ENCODE results near the gene SIRPB1.
"Not testable (repeated sequence)": the region's sequence is repeated elsewhere in the genome, so short reads cannot be mapped to it uniquely, and the experiment has no call there.

The SIRPB1 gene

DNA sequence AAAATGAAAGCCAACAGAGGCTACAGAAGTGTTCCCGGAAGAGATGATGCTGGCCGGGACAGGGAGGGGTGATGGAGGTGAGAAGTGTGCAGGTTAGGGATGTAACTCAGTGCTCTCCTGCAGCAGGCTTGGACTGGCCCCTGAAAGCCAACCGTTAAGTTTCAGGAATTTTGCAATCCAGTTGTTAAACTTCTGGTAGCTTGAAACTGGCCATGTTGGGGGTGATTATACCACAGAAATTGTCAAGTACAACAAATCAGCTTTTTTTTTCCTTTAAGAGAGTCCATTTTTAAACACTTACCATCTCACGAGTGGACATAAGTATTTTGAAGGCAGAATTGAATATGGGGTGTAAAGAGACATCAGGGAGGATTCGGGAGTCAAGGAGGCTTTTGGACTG is 8.8 kb upstream of the SIRPB1 start:
- no peaks in the 10 kb centered on the region for H3K9me3 Mint-ChIP-seq
- H3K27ac Mint-ChIP-seq, result peak overlapping the region; percentile 10
- peaks cover 32% of the 10 kb centered on the region for H3K36me3 Mint-ChIP-seq (ENCODE audit: low read depth)
- peaks cover 95% of the 10 kb centered on the region for H3K4me1 Mint-ChIP-seq (ENCODE audit: low read depth)
- no peaks in the 10 kb centered on the region for H3K27me3 Mint-ChIP-seq
- H3K4me3 Mint-ChIP-seq, result no peak overlapping the region

DNA sequence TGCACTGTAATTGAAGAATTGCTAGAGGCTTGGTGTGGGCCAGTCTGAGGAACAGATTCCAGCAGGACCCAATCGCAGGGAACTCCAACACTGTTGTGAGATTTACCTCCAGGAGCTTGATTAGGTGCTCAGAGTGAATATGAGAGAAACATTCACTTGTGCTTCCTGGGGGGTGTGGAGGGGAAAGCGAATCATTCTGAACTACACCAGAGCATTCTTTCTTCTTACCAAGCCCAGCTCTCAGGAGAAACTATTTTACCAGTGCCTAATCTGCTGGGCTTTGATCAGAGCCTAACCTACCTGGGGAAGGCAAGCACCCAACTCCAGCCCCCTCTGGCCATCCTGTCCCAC is 7.4 kb upstream of the SIRPB1 start:
- Mint-ChIP-seq H3K27ac (peak overlapping the region; percentile 93), H3K4me1 (ENCODE audit: low read depth) (peaks cover 95% of the 10 kb centered on the region), H3K36me3 (ENCODE audit: low read depth) (peaks cover 29% of the 10 kb centered on the region), H3K9me3 (no peaks in the 10 kb centered on the region), H3K4me3 (no peak overlapping the region), H3K27me3 (no peaks in the 10 kb centered on the region)

DNA sequence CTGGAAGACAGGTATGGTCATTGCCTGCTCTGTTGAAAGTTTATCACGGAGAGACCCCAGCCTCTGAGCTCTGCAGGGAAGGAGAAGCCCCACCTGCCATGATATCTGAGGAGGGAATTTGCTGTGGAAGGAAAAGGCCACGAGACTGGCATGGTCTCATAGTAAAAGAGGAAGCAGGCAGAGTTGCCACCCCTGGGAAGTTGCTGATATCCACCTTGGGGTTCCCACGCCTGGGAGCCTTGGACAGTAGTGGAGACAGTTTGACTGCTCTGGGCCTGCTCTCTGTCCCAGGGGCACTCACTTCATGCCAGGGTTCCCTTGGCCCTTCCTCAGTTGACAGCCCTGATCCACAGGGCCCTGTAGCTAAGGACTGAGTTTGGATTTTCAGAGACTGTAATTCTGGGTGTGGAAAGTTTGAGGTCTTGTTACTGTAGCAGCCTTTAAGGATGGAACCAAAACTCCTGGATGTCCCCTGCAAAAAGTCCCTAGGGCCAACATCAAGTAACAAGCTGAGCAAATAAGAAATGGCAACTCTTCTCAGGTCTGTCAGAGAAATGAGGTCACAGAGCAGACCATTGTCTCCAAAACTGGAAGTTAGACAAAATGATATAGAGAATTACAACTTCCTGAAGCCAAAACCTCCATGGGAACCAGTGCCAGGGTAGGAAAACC is 6.9 kb upstream of the SIRPB1 start:
- H3K27ac Mint-ChIP-seq, result peak overlapping the region; percentile 93
- peak overlapping the region; percentile 15 for H3K4me3 Mint-ChIP-seq
- H3K36me3 Mint-ChIP-seq (ENCODE audit: low read depth), result peaks cover 29% of the 10 kb centered on the region
- peaks cover 95% of the 10 kb centered on the region for H3K4me1 Mint-ChIP-seq (ENCODE audit: low read depth)
- no peaks in the 10 kb centered on the region for H3K9me3 Mint-ChIP-seq
- no peaks in the 10 kb centered on the region for H3K27me3 Mint-ChIP-seq

DNA sequence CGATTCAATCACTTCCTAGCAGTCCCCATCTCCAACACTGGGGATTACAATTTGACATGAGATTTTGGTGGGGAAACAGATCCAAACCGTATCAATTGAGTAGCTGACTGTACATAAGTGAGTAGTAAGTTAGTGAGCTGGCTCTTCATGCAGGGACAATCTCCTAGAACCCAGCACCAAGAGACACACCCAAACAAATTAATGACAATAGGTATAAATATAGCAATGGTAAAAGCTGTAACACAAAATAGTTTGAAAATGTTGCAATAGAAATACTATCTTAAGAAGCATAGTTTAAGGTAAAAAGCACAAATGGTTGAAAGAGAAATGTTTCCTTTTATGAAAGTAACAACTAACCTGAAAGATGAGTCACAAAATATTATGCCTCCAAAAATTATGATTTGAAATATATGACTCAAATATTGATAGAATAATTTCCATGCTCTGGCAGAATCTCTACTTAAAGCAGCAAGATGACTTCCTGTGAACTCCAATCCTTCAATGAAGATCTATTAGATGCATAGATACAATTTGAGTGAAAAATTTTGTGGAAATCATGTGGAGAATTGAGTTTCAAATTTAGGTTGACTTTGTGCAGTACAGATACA is 5.4 kb upstream of the SIRPB1 start:
- peaks cover 26% of the 10 kb centered on the region for H3K36me3 Mint-ChIP-seq (ENCODE audit: low read depth)
- H3K4me3 Mint-ChIP-seq, result peak overlapping the region; percentile 52
- no peaks in the 10 kb centered on the region for H3K27me3 Mint-ChIP-seq
- H3K9me3 Mint-ChIP-seq, result no peaks in the 10 kb centered on the region
- peaks cover 98% of the 10 kb centered on the region for H3K4me1 Mint-ChIP-seq (ENCODE audit: low read depth)
- peak overlapping the region; percentile 93 for H3K27ac Mint-ChIP-seq

DNA sequence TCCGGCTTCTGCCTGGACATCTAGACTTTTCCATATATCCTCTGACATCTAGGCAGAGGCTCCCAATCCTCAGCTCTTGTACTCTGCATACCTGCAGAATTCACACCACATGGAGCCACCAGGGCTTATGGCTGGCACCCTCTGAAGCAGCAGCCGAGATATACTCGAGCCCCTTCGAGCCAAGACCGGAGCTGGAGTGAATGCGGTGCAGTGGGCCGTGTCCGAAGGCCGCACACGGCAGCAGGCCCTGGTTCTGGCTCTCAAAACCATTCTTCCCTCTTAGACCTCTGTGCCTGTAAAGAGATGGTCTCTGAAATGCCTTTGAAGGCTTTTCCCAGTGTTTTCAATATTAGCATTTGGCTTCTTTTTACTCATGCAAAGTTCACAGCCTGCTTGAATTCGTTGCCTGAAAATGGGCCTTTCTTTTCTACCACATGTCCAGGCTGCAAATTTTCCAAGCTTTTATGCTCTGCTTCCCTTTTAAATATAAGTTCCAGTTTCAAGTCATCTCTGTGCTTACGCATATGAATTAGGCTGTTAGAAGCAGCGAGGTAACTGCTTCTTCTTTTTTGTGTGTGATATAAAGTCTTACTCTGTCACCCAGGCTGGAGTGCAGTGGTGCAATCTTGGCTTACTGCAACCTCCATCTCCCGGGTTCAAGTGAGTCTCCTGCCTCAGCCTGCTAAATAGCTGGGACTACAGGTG is 3.8 kb upstream of the SIRPB1 start:
- Mint-ChIP-seq H3K36me3 (ENCODE audit: low read depth) (peaks cover 18% of the 10 kb centered on the region), H3K9me3 (peaks cover 4% of the 10 kb centered on the region), H3K4me1 (ENCODE audit: low read depth) (peaks cover 98% of the 10 kb centered on the region), H3K27me3 (no peaks in the 10 kb centered on the region), H3K27ac (peak overlapping the region; percentile 93), H3K4me3 (no peak overlapping the region)

DNA sequence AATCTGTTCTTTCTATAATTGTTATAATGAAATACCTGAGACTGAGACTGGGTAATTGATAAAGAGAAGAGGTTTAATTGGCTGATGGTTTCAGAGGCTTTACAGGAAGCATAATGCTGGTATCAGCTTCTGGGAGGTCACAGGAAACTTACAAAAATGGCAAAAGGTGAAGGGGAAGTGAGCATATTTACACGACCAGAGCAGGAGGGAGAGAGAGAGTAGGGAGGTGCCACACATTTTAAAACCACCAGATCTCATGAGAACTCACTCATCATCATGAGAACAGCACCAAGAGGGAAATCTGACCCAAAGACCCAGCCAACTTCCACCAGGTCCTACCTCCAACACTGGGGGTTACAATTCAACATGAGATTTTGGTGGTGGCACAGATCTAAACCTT is 2.6 kb upstream of the SIRPB1 start:
- H3K9me3 Mint-ChIP-seq, result peaks cover 4% of the 10 kb centered on the region
- H3K4me1 Mint-ChIP-seq (ENCODE audit: low read depth), result peaks cover 91% of the 10 kb centered on the region
- H3K27me3 Mint-ChIP-seq, result no peaks in the 10 kb centered on the region
- H3K4me3 Mint-ChIP-seq, result peak overlapping the region; percentile 4
- H3K36me3 Mint-ChIP-seq (ENCODE audit: low read depth), result peaks cover 10% of the 10 kb centered on the region
- peak overlapping the region; percentile 82 for H3K27ac Mint-ChIP-seq

DNA sequence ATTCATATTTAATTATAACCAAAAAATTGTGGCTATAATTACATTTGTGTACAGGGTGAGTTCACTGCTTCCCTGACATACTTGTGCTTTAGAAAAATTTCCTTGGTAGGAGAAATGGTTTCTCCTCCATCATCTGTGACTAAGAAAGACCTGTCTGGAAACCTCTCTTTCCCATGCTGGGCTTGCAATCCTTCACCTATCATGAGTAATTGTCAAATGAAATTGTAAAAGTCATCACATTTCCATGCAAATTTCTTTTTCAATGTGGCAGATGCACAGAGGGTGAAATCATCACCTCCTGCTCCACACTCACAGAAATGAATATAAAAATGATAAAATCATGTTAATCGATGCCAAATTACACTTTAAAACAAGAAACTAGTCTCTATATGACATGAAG is 1.5 kb upstream of the SIRPB1 start:
- Mint-ChIP-seq H3K9me3 (peaks cover 4% of the 10 kb centered on the region), H3K4me3 (no peak overlapping the region), H3K4me1 (ENCODE audit: low read depth) (peaks cover 90% of the 10 kb centered on the region), H3K36me3 (ENCODE audit: low read depth) (peaks cover 8% of the 10 kb centered on the region), H3K27ac (peak overlapping the region; percentile 73), H3K27me3 (no peaks in the 10 kb centered on the region)

DNA sequence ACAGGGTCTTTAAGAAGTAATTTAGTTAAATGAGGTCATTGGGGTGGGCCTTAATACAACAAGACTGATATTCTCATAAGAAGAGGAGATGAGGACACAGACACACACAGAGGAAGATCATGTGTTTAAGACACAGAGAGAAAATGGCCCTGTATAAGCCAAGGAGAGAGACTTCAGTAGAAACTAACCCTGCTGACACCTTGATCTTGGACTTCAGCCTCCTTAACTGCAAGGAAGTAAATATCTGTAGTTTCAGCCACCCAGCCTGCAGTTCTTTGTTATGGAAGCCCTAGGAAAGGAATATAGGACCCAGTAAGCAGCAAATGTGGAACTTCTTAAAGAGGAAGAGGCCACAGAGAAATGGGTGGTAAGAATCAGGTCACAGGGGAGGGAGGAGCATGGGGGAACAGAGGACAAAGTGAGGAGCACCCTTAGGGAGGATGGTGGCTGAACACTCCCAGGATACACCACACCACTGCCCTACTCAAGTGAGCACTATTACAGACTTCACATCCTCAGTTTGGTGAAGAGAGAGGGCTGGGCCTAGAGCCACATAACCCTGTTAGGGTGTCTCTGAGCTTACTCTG is 762 bp downstream of the SIRPB1 start:
- no peaks in the 10 kb centered on the region for H3K27me3 Mint-ChIP-seq
- peaks cover 8% of the 10 kb centered on the region for H3K36me3 Mint-ChIP-seq (ENCODE audit: low read depth)
- H3K9me3 Mint-ChIP-seq, result peaks cover 4% of the 10 kb centered on the region
- H3K4me3 Mint-ChIP-seq, result no peak overlapping the region
- peaks cover 69% of the 10 kb centered on the region for H3K4me1 Mint-ChIP-seq (ENCODE audit: low read depth)
- peak overlapping the region; percentile 47 for H3K27ac Mint-ChIP-seq

DNA sequence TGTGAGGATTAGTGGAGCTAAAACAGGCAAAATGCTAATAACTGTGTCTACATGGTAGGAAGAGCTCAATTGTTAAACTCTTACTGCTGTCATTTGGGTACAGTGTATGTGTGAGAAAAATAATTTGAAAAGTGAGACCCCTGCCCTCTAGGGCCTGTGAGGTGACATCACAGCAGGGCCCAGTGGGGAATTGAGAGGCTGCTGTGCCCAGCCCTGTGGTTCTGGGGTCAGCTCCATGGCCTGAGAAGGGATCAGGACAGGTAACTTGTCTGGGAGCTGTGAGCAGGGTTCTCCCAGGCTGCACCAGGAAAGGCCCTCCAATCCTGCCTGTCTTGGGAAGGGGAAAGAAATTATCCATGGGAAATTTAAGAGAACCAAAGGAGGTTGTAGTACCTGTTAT is 1.3 kb downstream of the SIRPB1 start:
- Mint-ChIP-seq H3K27ac (no peak overlapping the region), H3K4me1 (ENCODE audit: low read depth) (peaks cover 63% of the 10 kb centered on the region), H3K36me3 (ENCODE audit: low read depth) (peaks cover 8% of the 10 kb centered on the region), H3K9me3 (peaks cover 4% of the 10 kb centered on the region), H3K27me3 (no peaks in the 10 kb centered on the region), H3K4me3 (no peak overlapping the region)

DNA sequence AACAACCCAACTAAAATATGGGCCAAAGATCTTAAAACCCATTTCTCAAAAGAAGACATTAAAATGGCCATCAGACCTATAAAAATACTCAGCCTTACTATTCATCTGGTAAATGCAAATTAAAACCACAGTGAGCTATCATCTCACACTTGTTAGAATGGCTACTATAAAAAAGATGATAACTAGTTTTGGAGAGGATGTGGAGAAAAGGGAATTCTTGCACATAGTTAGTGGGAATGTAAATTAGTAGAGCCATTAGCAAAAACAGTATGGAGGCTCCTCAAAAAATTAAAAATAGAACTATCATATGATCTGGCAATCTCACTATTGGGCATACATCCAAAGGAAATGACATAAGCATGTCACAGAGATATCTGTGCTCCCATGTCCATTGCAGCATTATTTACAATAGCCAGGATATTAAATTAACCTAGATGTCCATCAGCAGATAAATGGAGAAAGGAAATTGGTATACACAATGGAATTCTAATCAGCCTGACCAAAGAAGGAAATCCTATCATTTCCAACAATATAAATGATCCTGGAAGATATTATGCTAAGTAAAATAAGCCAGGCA is 2.9 kb downstream of the SIRPB1 start:
- H3K27me3 Mint-ChIP-seq, result no peaks in the 10 kb centered on the region
- H3K9me3 Mint-ChIP-seq, result peaks cover 4% of the 10 kb centered on the region
- H3K27ac Mint-ChIP-seq, result no peak overlapping the region
- peaks cover 48% of the 10 kb centered on the region for H3K4me1 Mint-ChIP-seq (ENCODE audit: low read depth)
- no peak overlapping the region for H3K4me3 Mint-ChIP-seq
- H3K36me3 Mint-ChIP-seq (ENCODE audit: low read depth), result peaks cover 8% of the 10 kb centered on the region

DNA sequence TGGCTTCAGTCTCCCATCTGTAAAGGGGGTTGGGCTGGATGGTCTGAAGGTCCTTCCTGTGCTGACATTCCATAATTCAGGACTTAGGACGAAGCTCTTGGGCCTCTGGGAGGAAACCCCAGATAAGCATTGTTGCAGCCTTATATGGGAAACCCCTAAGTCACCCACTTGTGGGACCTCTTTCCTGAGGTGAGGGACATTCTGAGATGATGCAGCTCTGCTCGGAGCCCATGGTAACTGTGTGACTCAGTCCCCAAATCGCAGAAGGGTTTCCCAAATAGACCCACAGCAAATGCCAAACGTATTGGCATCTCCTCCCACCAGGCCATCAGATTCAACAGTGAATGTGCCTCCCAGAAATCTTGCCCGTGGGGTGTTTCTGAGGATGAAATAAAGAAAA is 9.4 kb downstream of the SIRPB1 start:
- H3K4me1 Mint-ChIP-seq (ENCODE audit: low read depth); H3K4me3 Mint-ChIP-seq; H3K27ac Mint-ChIP-seq; H3K9me3 Mint-ChIP-seq; H3K27me3 Mint-ChIP-seq; H3K36me3 Mint-ChIP-seq (ENCODE audit: low read depth): not testable (repeated sequence)

DNA sequence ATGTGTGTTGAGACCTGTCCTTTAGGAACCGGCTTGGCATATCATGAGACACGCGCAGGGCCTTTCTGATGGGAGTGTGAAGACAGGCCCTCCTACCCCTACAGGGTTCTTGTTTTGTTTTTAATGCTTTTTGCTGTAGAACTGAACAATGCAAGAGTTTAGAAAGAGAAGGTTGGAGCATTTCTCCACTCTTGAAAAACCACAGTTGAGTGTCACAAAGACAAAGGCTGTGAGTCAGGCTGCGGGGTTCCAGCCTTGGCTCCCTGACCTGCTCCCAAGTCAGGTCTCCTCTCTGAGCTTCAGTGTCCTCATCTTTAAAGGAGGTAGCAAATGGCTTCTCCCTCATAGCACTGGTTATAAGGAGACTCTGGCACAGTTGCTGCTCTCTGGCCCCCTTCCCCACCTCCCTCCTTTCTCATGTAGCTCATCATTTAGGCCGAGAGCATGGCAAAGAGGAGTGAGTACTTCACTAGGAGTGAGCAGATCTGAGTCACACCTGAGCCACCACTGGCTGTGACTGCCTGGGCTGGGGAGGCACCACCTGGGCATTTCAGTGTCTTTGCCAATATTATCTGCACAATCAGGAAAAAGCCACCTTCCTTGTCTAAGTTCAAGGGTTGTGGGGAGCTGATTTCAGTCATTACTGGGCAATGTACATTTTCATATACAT is 11.0 kb downstream of the SIRPB1 start:
- not testable (repeated sequence) for H3K27me3 Mint-ChIP-seq; H3K9me3 Mint-ChIP-seq; H3K36me3 Mint-ChIP-seq (ENCODE audit: low read depth)

DNA sequence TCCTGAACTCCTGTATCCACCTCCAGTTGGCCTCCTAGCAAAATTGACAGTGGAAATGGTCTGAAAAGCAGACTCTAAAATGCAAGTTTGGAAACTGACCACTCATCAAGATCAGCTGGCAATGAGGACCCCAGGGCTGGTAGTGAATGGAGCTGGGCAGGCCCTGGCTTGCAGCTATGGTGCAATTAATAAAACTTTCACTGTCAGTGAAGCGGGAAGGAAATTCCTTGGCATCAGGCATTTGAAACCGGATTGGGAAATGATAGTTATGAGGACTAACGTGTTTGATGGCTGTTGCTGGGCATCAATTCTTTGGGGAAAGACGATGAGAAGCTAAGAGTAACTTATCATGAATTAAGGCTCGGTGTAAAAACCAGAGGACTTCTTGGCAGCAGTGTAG is 19.1 kb downstream of the SIRPB1 start:
- H3K4me1 Mint-ChIP-seq (ENCODE audit: low read depth), result no peaks in the 10 kb centered on the region
- no peaks in the 10 kb centered on the region for H3K36me3 Mint-ChIP-seq (ENCODE audit: low read depth)
- no peaks in the 10 kb centered on the region for H3K27me3 Mint-ChIP-seq
- H3K27ac Mint-ChIP-seq, result no peak overlapping the region
- H3K4me3 Mint-ChIP-seq, result no peak overlapping the region
- H3K9me3 Mint-ChIP-seq, result no peaks in the 10 kb centered on the region

More for the DNA sequence above, 11.0 kb downstream of the SIRPB1 start:
- not testable (repeated sequence) for H3K27ac Mint-ChIP-seq; H3K4me3 Mint-ChIP-seq; H3K4me1 Mint-ChIP-seq (ENCODE audit: low read depth)

DNA sequence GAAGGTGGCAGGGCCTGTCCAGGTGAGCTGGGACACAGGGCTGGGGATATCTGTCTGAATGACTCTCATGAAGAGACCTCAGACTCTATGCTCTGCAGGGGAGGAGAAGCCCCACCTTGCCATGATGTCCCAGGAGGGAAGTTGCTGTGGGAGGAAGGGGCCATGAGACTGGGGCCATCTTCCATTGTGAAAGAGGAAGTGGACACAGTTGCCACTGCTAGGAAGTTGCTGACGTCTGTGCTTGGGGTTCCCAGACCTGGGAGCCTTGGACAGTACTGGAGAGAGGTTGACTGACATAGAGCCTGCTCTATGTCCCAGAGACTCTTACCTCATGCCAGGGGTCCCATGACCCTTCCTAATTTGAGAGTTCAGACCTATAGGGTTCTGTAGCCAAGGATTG is 24.5 kb downstream of the SIRPB1 start:
- H3K36me3 Mint-ChIP-seq (ENCODE audit: low read depth), result no peaks in the 10 kb centered on the region
- H3K4me3 Mint-ChIP-seq, result no peak overlapping the region
- H3K27ac Mint-ChIP-seq, result no peak overlapping the region
- H3K9me3 Mint-ChIP-seq, result no peaks in the 10 kb centered on the region
- H3K4me1 Mint-ChIP-seq (ENCODE audit: low read depth), result no peaks in the 10 kb centered on the region
- no peaks in the 10 kb centered on the region for H3K27me3 Mint-ChIP-seq

Measured in stimulated activated naive CD8-positive, alpha-beta T cell treated with anti-CD3 and anti-CD28 coated beads, Interleukin-15, Interleukin-2, amounts not matched to agents 100 ng/mL and 50 ng/mL, for 24 hours (primary cell).